HepG2 (cell line): ENCODE data around the gene HSPA1L. TPM values are rescaled to one million over a fixed set of nuclear protein-coding genes. Genes with fewer than 3 reads are reported as not detected.

Experiments
- FOXP4 ChIP-seq: sonication (generic); formaldehyde crosslinking; IDR thresholded peaks from 2 replicates; pipeline ENCODE4 v1.4.0; 2020; ENCODE audit warnings: missing genetic modification reagents
- GATA4 ChIP-seq: sonication (generic); IDR thresholded peaks from 2 replicates; pipeline ENCODE4 v1.6.1; 2016; ENCODE audit warnings: antibody characterized with exemption, low read depth, borderline replicate concordance
- JUN ChIP-seq: sonication (generic); formaldehyde crosslinking; IDR thresholded peaks from 2 replicates; pipeline ENCODE4 v1.4.0; 2020; ENCODE audit warnings: mild to moderate bottlenecking, missing genetic modification reagents
- MED8 ChIP-seq: sonication (generic); formaldehyde crosslinking; IDR thresholded peaks from 2 replicates; pipeline ENCODE4 v1.8.1; 2023; ENCODE audit warnings: mild to moderate bottlenecking, missing genetic modification reagents; ENCODE audit not compliant: insufficient replicate concordance
- REXO4 ChIP-seq: sonication (generic); formaldehyde crosslinking; IDR thresholded peaks from 2 replicates; pipeline ENCODE4 v1.8.0; 2022; ENCODE audit warnings: missing genetic modification reagents, mild to moderate bottlenecking, borderline replicate concordance
- SP4 ChIP-seq: sonication (generic); formaldehyde crosslinking; IDR thresholded peaks from 2 replicates; pipeline ENCODE4 v1.8.1; 2023; ENCODE audit warnings: mild to moderate bottlenecking, missing genetic modification reagents
- TARDBP ChIP-seq: sonication (generic); formaldehyde crosslinking; IDR thresholded peaks from 2 replicates; pipeline ENCODE4 v1.8.0; 2022; ENCODE audit warnings: mild to moderate bottlenecking, missing genetic modification reagents
- THAP9 ChIP-seq: sonication (generic); formaldehyde crosslinking; IDR thresholded peaks from 2 replicates; pipeline ENCODE4; 2020; ENCODE audit warnings: missing genetic modification reagents, mild to moderate bottlenecking, borderline replicate concordance
- TMF1 ChIP-seq: sonication (generic); formaldehyde crosslinking; IDR thresholded peaks from 2 replicates; pipeline ENCODE4 v1.8.1; 2022; ENCODE audit warnings: low read depth, missing genetic modification reagents
- UBTF ChIP-seq: sonication (generic); formaldehyde crosslinking; IDR thresholded peaks from 2 replicates; pipeline ENCODE4 v1.4.0; 2020; ENCODE audit warnings: mild to moderate bottlenecking, missing genetic modification reagents
- YEATS2 ChIP-seq: sonication (generic); formaldehyde crosslinking; IDR thresholded peaks from 2 replicates; pipeline ENCODE4 v1.4.0; 2020; ENCODE audit warnings: missing genetic modification reagents, borderline replicate concordance
- ZFP91 ChIP-seq: sonication (generic); formaldehyde crosslinking; IDR thresholded peaks from 2 replicates; pipeline ENCODE4 v1.9.0; 2022; ENCODE audit warnings: missing genetic modification reagents, mild to moderate bottlenecking, borderline replicate concordance
- ZMAT5 ChIP-seq: sonication (generic); formaldehyde crosslinking; IDR thresholded peaks from 2 replicates; pipeline ENCODE4 v1.5.0; 2020; ENCODE audit warnings: mild to moderate bottlenecking, low read depth, missing genetic modification reagents, borderline replicate concordance
- ZNF234 ChIP-seq: sonication (generic); formaldehyde crosslinking; conservative IDR thresholded peaks from 2 replicates; pipeline ENCODE4 v1.5.1; 2020; ENCODE audit warnings: mild to moderate bottlenecking, missing genetic modification reagents
- ZNF614 ChIP-seq: IDR thresholded peaks from 2 replicates; pipeline ENCODE4 v1.6.1; 2018; ENCODE audit warnings: missing biosample characterization, missing genetic modification reagents, inconsistent platforms, borderline replicate concordance
- ZSCAN9 ChIP-seq: IDR thresholded peaks from 2 replicates; pipeline ENCODE4 v1.6.1; 2016; ENCODE audit warnings: borderline replicate concordance
- polyA plus RNA-seq, 8 experiments: library from polyadenylated mRNA; depleted of rRNA in 3 of 8; stranded (reverse) in 7 of 8; unstranded in 1 of 8; fragments of >200 nt; fragmentation: Illumina TruSeq in 4 of 8; extraction: Trizol in 4 of 8; gene quantifications; 2 replicates each; pipeline versions ENCODE4 v1.2.1 to v1.2.3, GENCODE V29; 2011 to 2016; ENCODE audit warnings: low read depth in 4 of 8, missing spikeins in 1 of 8, mixed read lengths in 1 of 8; ENCODE audit not compliant: insufficient read depth in 1 of 8
- total RNA-seq, 5 experiments: library from RNA; depleted of rRNA; stranded (reverse); fragments of >200 nt; fragmentation: Illumina TruSeq; extraction: Trizol; gene quantifications; 2 replicates each; pipeline ENCODE4 v1.2.3, GENCODE V29; 2016; ENCODE audit warnings: low read depth in 1 of 5

The HSPA1L gene
- total and polyA plus RNA-seq, 2 of the 13 experiments (the other 11 are each of a cell fraction or from before 2014, with no cell fraction given) = 0.55 to 1.0 TPM

GRCh38 chr6:31862344-31863235 is 47.5 kb upstream of the HSPA1L start, which contains the start of gene NEU1 (continued):
- peak; percentile 99 for TF ChIP-seq ZFP91
- TF ChIP-seq ZNF234 (CRISPR knock-in tag) = no peak
- TF ChIP-seq ZNF614 (CRISPR knock-in tag) = peak; percentile 94
- no peak for TF ChIP-seq ZMAT5 (CRISPR knock-in tag)
- TF ChIP-seq MED8 (CRISPR knock-in tag) = peak; percentile 8
- peak; percentile 48; the same call in 1 of the 2 replicates for TF ChIP-seq FOXP4 (CRISPR knock-in tag)
- peak; percentile 86 for TF ChIP-seq UBTF
- TF ChIP-seq SP4 (CRISPR knock-in tag) = peak; percentile 90
- peak; percentile 93 for TF ChIP-seq TARDBP (CRISPR knock-in tag)
- TF ChIP-seq YEATS2 = peak; percentile 93
- TF ChIP-seq ZSCAN9 (CRISPR knock-in tag) = peak; percentile 94
- TF ChIP-seq JUN (CRISPR knock-in tag) = no peak; the same call in 1 of the 2 replicates
- peak; percentile 50; the same call in 1 of the 2 replicates for TF ChIP-seq TMF1 (CRISPR knock-in tag)
- peak; percentile 62; the same call in 1 of the 2 replicates for TF ChIP-seq REXO4 (CRISPR knock-in tag)
- peak; percentile 96 for TF ChIP-seq GATA4
- peak; percentile 36; the same call in 1 of the 2 replicates for TF ChIP-seq THAP9 (CRISPR knock-in tag)
